Chondrocyte (in vitro differentiated cells): ENCODE results near the gene MEST. TPM values are rescaled to one million over a fixed set of nuclear protein-coding genes. Genes with fewer than 3 reads are reported as not detected.

Experiments used
- DNase-seq: peaks from one replicate; pipeline ENCODE4 v3.0.0; 2021; ENCODE audit warnings: mixed read lengths, low spot score
- H3K27ac Mint-ChIP-seq: one replicate; pipeline ENCODE4 v1.8.0; 2021; ENCODE audit warnings: mild to moderate bottlenecking, moderate library complexity, mixed read lengths; ENCODE audit not compliant: unreplicated experiment
- H3K27me3 Mint-ChIP-seq: 2 replicates; pipeline ENCODE4 v1.8.0; 2021; ENCODE audit warnings: low read depth, mixed read lengths
- H3K36me3 Mint-ChIP-seq: 2 replicates; pipeline ENCODE4 v1.8.0; 2021; ENCODE audit warnings: low read depth, mixed read lengths
- H3K4me1 Mint-ChIP-seq: 2 replicates; pipeline ENCODE4 v1.8.0; 2021; ENCODE audit warnings: low read depth, mild to moderate bottlenecking, mixed read lengths
- H3K4me3 Mint-ChIP-seq: one replicate; pipeline ENCODE4 v1.8.0; 2021; ENCODE audit warnings: mild to moderate bottlenecking, moderate library complexity, mixed read lengths; ENCODE audit not compliant: unreplicated experiment
- H3K9me3 Mint-ChIP-seq: 2 replicates; pipeline ENCODE4 v1.8.0; 2021; ENCODE audit warnings: low read depth, mixed read lengths
- total RNA-seq: library from RNA; stranded (reverse); gene quantifications from 3 replicates; pipeline ENCODE4 v1.2.1, GENCODE V29; 2021
- TF ChIP-seq, protein P1 (sequence below): fragments of 200-600 bp; sonication (generic); IDR thresholded peaks from 2 replicates; pipeline ENCODE4 v1.5.0; 2021; ENCODE audit warnings: antibody characterized with exemption, mild to moderate bottlenecking, moderate library complexity

Gene MEST
- total RNA-seq, 1 donor from 2014 or later = 62.1 TPM

DNA sequence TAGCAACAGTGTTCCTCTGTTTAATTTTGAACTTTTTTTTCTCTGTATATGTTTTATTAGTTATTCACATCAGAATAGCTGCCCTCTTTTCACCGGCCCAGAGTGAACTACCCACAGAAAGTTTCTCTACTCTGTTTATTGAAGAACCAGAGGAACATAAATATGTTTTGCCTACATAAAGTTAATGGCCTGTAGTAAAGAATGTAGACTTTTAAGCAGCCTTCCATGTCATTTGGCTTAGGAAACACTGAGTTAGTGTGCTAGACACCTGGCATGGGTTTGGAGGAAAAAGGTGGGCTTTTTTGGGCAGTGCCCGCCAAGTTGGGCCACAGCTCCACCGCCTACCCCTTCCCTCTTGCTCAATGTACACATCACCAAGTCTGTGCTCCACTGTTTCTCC is 8.9 kb upstream of the MEST start:
- H3K9me3 Mint-ChIP-seq = peaks cover under 1% of the 10 kb centered on the region
- no peaks in the 10 kb centered on the region for H3K36me3 Mint-ChIP-seq
- peaks cover 30% of the 10 kb centered on the region for H3K4me1 Mint-ChIP-seq
- H3K27ac Mint-ChIP-seq = no peak overlapping the region
- TF ChIP-seq, protein P1, sequence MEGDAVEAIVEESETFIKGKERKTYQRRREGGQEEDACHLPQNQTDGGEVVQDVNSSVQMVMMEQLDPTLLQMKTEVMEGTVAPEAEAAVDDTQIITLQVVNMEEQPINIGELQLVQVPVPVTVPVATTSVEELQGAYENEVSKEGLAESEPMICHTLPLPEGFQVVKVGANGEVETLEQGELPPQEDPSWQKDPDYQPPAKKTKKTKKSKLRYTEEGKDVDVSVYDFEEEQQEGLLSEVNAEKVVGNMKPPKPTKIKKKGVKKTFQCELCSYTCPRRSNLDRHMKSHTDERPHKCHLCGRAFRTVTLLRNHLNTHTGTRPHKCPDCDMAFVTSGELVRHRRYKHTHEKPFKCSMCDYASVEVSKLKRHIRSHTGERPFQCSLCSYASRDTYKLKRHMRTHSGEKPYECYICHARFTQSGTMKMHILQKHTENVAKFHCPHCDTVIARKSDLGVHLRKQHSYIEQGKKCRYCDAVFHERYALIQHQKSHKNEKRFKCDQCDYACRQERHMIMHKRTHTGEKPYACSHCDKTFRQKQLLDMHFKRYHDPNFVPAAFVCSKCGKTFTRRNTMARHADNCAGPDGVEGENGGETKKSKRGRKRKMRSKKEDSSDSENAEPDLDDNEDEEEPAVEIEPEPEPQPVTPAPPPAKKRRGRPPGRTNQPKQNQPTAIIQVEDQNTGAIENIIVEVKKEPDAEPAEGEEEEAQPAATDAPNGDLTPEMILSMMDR = no peak
- no peak overlapping the region for H3K4me3 Mint-ChIP-seq
- DNase-seq = no peak
- no peaks in the 10 kb centered on the region for H3K27me3 Mint-ChIP-seq

DNA sequence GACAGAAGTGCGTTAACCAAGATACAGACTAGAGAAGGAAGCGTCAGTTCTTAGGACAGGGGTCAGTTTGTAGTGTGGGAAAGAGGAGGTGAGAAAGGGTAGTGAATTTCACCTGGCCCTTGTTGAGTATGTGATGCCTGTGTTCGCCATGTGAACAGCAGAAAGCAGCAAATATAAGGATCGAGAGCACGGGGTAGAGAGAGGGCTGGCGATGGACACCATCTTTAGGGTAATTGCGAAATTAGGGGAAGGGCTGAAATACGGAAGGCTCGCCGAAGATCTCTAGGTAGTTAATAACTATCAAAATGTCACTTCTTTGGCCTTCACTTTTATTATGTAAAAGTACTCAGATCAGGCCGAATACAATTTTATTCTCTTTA is 6.2 kb upstream of the MEST start:
- H3K27me3 Mint-ChIP-seq = no peaks in the 10 kb centered on the region
- H3K36me3 Mint-ChIP-seq = no peaks in the 10 kb centered on the region
- peak overlapping the region; percentile 55 for H3K4me3 Mint-ChIP-seq
- H3K9me3 Mint-ChIP-seq = no peaks in the 10 kb centered on the region
- DNase-seq = no peak
- H3K4me1 Mint-ChIP-seq = peaks cover 52% of the 10 kb centered on the region
- no peak overlapping the region for H3K27ac Mint-ChIP-seq
- TF ChIP-seq, protein P1 = no peak

DNA sequence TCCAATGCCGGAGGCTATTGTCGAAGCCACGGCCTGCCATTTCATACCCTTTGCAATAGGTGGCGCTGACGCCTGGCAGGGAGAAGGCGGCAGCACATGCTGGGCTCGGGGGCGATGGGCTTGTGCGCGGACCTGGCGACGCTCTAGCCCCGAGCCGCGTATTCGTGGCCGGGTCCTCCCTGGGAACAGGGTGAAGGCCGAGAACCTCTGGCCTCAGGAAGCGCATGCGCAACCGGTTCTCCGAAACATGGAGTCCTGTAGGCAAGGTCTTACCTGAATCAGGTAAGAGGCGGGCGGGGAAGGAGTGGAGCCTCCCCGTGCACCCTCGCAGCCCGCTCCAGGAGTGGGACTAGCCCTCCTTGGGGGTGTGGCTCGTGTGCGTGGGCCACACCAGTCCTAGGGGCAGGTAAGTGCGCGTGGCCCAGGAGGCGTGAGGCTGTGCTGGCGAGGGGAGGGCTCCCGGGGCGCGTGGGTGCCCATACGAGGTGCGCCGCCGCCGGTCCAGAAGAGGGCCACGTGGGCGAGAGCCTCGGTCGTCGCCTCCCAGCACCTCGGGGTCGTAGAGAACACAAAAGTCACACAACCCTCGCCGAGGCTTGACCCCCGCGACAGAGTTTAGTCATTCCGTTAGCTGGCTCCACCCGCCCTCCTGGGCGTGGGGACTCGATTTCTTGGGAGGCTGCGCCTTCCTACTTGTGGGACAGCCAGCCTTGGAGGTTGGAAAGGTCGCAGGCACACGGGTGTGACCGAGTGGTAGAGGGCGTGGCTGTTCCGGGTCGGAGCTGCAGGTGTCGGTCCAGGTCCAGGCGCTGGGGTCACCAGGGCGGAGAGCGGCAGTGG is 5.6 kb upstream of the MEST start:
- Mint-ChIP-seq H3K27ac (no peak overlapping the region), H3K36me3 (no peaks in the 10 kb centered on the region), H3K27me3 (no peaks in the 10 kb centered on the region), H3K4me1 (peaks cover 55% of the 10 kb centered on the region), H3K9me3 (no peaks in the 10 kb centered on the region), H3K4me3 (peak overlapping the region; percentile 55)
- no peak for DNase-seq
- TF ChIP-seq, protein P1 = peak; percentile 80

DNA sequence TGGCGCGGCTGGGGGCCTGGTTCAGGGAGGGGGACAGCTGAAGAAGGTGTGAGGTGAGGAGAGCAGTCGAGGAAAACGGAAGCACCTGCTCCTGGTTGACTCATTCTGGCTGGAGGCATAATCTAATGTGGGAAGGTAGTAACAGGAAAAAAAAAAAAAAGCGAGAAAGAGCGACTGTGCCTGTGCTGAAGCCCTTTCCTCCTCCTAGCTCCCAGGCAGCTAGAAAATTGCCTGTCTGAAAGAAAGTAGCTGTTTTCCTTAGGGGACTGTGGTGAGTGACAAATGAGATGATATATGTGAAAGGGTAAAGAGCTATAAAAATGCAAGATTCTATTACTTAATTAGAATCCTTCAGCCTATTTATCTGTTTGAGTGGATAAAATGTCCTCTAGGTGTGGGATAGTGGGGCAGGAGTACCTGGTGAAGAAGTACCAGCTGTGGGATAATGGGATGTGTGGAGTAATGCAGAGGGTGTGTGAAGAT is 4.9 kb upstream of the MEST start:
- Mint-ChIP-seq H3K4me1 (peaks cover 48% of the 10 kb centered on the region), H3K27me3 (no peaks in the 10 kb centered on the region), H3K9me3 (no peaks in the 10 kb centered on the region), H3K4me3 (peak overlapping the region; percentile 39), H3K27ac (no peak overlapping the region), H3K36me3 (no peaks in the 10 kb centered on the region)
- TF ChIP-seq, protein P1 = no peak
- no peak for DNase-seq

DNA sequence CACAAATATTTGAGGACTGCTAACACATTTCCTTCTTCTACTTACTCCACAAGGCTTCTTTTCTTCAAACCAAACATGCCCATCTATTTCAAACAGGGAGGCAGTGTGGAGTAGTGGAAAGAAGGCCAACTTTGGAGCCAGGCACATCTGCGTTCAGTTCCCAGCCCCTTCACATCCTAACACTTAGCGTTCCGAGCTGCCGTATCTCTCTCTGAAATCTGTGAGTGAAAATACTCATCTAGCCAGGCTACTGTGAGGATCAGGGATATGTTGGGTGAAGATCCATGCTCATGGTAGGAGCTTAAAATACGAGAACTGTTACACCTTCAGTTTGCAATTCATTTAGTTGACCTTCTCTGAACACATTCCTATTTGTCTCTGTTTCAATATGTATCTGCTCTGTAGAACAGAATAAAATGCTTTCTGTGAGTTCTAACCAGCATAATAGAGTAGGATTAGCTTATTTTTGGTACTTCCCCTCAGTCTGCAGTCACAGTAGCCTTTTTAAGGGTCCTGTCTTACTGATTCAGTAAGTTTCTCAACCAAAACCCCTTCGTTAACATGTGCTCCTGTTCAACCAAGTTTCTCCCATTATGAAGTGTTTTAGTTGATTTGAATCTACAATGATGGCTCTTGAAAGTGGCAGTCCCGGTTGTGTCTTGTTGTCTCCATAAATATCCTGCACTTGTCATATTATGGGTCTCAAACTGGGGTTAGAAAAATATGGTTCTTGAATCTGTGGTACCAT is 3.3 kb upstream of the MEST start:
- TF ChIP-seq, protein P1 = no peak
- H3K9me3 Mint-ChIP-seq = no peaks in the 10 kb centered on the region
- H3K27me3 Mint-ChIP-seq = no peaks in the 10 kb centered on the region

More for the DNA sequence above, 3.3 kb upstream of the MEST start:
- Mint-ChIP-seq H3K27ac (peak overlapping the region; percentile 18), H3K4me1 (peaks cover 48% of the 10 kb centered on the region), H3K4me3 (no peak overlapping the region), H3K36me3 (no peaks in the 10 kb centered on the region)
- no peak for DNase-seq
